HEK293 (cell line): ENCODE measurements around the gene GJD3.
A peak's percentile ranks its signal among the peaks of the same experiment; 100 is the strongest.

ENCODE experiments used
- KLF8 ChIP-seq: fragments of 450-650 bp; formaldehyde crosslinking; IDR thresholded peaks from 2 replicates; pipeline ENCODE4 v1.5.1; 2016; ENCODE audit warnings: missing biosample characterization, missing genetic modification characterization
- KLF9 ChIP-seq: fragments of 450-650 bp; formaldehyde crosslinking; IDR thresholded peaks from 2 replicates; pipeline ENCODE4 v1.5.1; 2016; ENCODE audit warnings: missing biosample characterization, missing genetic modification characterization, low read depth
- MZF1 ChIP-seq: fragments of 450-650 bp; formaldehyde crosslinking; IDR thresholded peaks from 2 replicates; pipeline ENCODE4 v1.5.1; 2017; ENCODE audit warnings: missing biosample characterization, missing genetic modification characterization, borderline replicate concordance
- SP3 ChIP-seq: fragments of 450-650 bp; formaldehyde crosslinking; IDR thresholded peaks from 2 replicates; pipeline ENCODE4 v1.5.1; 2016; ENCODE audit warnings: missing biosample characterization, missing genetic modification characterization
- TCF7L2 ChIP-seq: IDR thresholded peaks from 2 replicates; pipeline ENCODE4 v1.6.1; 2011; ENCODE audit warnings: low read depth, mild to moderate bottlenecking, inconsistent platforms, low read length, moderate library complexity, borderline replicate concordance
- ZNF169 ChIP-seq: fragments of 450-650 bp; formaldehyde crosslinking; IDR thresholded peaks from 2 replicates; pipeline ENCODE4 v1.5.1; 2016; ENCODE audit warnings: missing biosample characterization, missing genetic modification characterization
- ZNF18 ChIP-seq: fragments of 450-650 bp; formaldehyde crosslinking; IDR thresholded peaks from 2 replicates; pipeline ENCODE4 v1.5.1; 2016; ENCODE audit warnings: missing biosample characterization, missing genetic modification characterization
- ZNF26 ChIP-seq: fragments of 450-650 bp; formaldehyde crosslinking; IDR thresholded peaks from 2 replicates; pipeline ENCODE4 v1.5.1; 2016; ENCODE audit warnings: missing biosample characterization, missing genetic modification characterization
- ZNF280D ChIP-seq: fragments of 450-650 bp; formaldehyde crosslinking; IDR thresholded peaks from 2 replicates; pipeline ENCODE4 v1.5.1; 2016; ENCODE audit warnings: missing biosample characterization, missing genetic modification characterization
- ZNF292 ChIP-seq: fragments of 450-650 bp; formaldehyde crosslinking; IDR thresholded peaks from 2 replicates; pipeline ENCODE4 v1.5.1; 2016; ENCODE audit warnings: low read depth, missing biosample characterization, missing genetic modification characterization, borderline replicate concordance
- ZNF362 ChIP-seq: fragments of 450-650 bp; formaldehyde crosslinking; IDR thresholded peaks from 2 replicates; pipeline ENCODE4 v1.5.1; 2016; ENCODE audit warnings: missing biosample characterization, missing genetic modification characterization
- ZNF366 ChIP-seq: fragments of 450-650 bp; formaldehyde crosslinking; conservative IDR thresholded peaks from 2 replicates; pipeline ENCODE4 v1.5.1; 2016; ENCODE audit warnings: missing biosample characterization, missing genetic modification characterization
- ZNF394 ChIP-seq: fragments of 450-650 bp; formaldehyde crosslinking; IDR thresholded peaks from 2 replicates; pipeline ENCODE4 v1.5.1; 2016; ENCODE audit warnings: missing biosample characterization, missing genetic modification characterization, mild to moderate bottlenecking, moderate library complexity, borderline replicate concordance
- ZNF488 ChIP-seq: fragments of 450-650 bp; formaldehyde crosslinking; IDR thresholded peaks from 2 replicates; pipeline ENCODE4 v1.5.1; 2016; ENCODE audit warnings: missing biosample characterization, missing genetic modification characterization
- ZNF521 ChIP-seq: fragments of 450-650 bp; formaldehyde crosslinking; IDR thresholded peaks from 2 replicates; pipeline ENCODE4 v1.5.1; 2017; ENCODE audit warnings: missing biosample characterization, mild to moderate bottlenecking, missing genetic modification characterization
- ZNF530 ChIP-seq: fragments of 450-650 bp; formaldehyde crosslinking; IDR thresholded peaks from 2 replicates; pipeline ENCODE4 v1.5.1; 2016; ENCODE audit warnings: low read depth, missing biosample characterization, missing genetic modification characterization
- ZNF548 ChIP-seq: fragments of 450-650 bp; formaldehyde crosslinking; IDR thresholded peaks from 2 replicates; pipeline ENCODE4 v1.5.1; 2016; ENCODE audit warnings: missing biosample characterization, missing genetic modification characterization
- ZNF558 ChIP-seq: fragments of 450-650 bp; formaldehyde crosslinking; IDR thresholded peaks from 2 replicates; pipeline ENCODE4 v1.5.1; 2016; ENCODE audit warnings: missing biosample characterization, missing genetic modification characterization
- ZNF600 ChIP-seq: fragments of 450-650 bp; formaldehyde crosslinking; IDR thresholded peaks from 2 replicates; pipeline ENCODE4 v1.5.1; 2016; ENCODE audit warnings: missing biosample characterization, missing genetic modification characterization
- ZNF629 ChIP-seq: fragments of 450-650 bp; formaldehyde crosslinking; IDR thresholded peaks from 2 replicates; pipeline ENCODE4 v1.5.1; 2017; ENCODE audit warnings: missing biosample characterization, missing genetic modification characterization
- ZNF664 ChIP-seq: fragments of 450-650 bp; formaldehyde crosslinking; IDR thresholded peaks from 2 replicates; pipeline ENCODE4 v1.5.1; 2016; ENCODE audit warnings: missing biosample characterization, missing genetic modification characterization
- ZNF692 ChIP-seq: fragments of 450-650 bp; formaldehyde crosslinking; IDR thresholded peaks from 2 replicates; pipeline ENCODE4 v1.5.1; 2016; ENCODE audit warnings: missing biosample characterization, missing genetic modification characterization
- ZNF704 ChIP-seq: fragments of 450-650 bp; formaldehyde crosslinking; IDR thresholded peaks from 2 replicates; pipeline ENCODE4 v1.5.1; 2016; ENCODE audit warnings: missing biosample characterization, missing genetic modification characterization
- ZNF707 ChIP-seq: fragments of 450-650 bp; formaldehyde crosslinking; IDR thresholded peaks from 2 replicates; pipeline ENCODE4 v1.5.1; 2016; ENCODE audit warnings: missing biosample characterization, missing genetic modification characterization
- ZNF777 ChIP-seq: fragments of 450-650 bp; formaldehyde crosslinking; IDR thresholded peaks from 2 replicates; pipeline ENCODE4 v1.5.1; 2017; ENCODE audit warnings: missing biosample characterization, missing genetic modification characterization, borderline replicate concordance
- ZNF791 ChIP-seq: fragments of 450-650 bp; formaldehyde crosslinking; IDR thresholded peaks from 2 replicates; pipeline ENCODE4 v1.5.1; 2016; ENCODE audit warnings: missing biosample characterization, missing genetic modification characterization
- ZSCAN16 ChIP-seq: fragments of 450-650 bp; formaldehyde crosslinking; IDR thresholded peaks from 2 replicates; pipeline ENCODE4 v1.5.1; 2016; ENCODE audit warnings: missing biosample characterization, missing genetic modification characterization

Gene GJD3

GRCh38 chr17:40355123-40355803 is 9.3 kb downstream of the GJD3 start (continued):
- TF ChIP-seq ZNF366 (tag by site-specific recombination) (no peak), ZNF530 (tag by site-specific recombination) (no peak), ZNF600 (tag by site-specific recombination) (no peak), ZNF664 (tag by site-specific recombination) (no peak), ZNF791 (tag by site-specific recombination) (no peak), ZNF707 (tag by site-specific recombination) (no peak), ZNF292 (tag by site-specific recombination) (no peak), MZF1 (tag by site-specific recombination) (no peak), ZSCAN16 (tag by site-specific recombination) (no peak), TCF7L2 (no peak), ZNF692 (no peak), ZNF521 (tag by site-specific recombination) (no peak), ZNF26 (tag by site-specific recombination) (no peak), KLF8 (tag by site-specific recombination) (no peak), ZNF558 (no peak), ZNF362 (no peak), ZNF548 (no peak), ZNF280D (no peak), SP3 (peak; percentile 18; the same call in 1 of the 2 replicates), ZNF488 (tag by site-specific recombination) (no peak), ZNF18 (tag by site-specific recombination) (no peak), ZNF629 (peak; percentile 39), ZNF704 (tag by site-specific recombination) (no peak), ZNF777 (tag by site-specific recombination) (no peak), KLF9 (no peak), ZNF169 (tag by site-specific recombination) (no peak), ZNF394 (tag by site-specific recombination) (no peak)
